Lung (tissue), 12 donors: ENCODE data around the gene GPC5. TPM values are rescaled to one million over a fixed set of nuclear protein-coding genes. Genes with fewer than 3 reads are reported as not detected.
A peak's percentile ranks its signal among the peaks of the same experiment; 100 is the strongest.

Source experiments
- ATAC-seq: fragments of 200-7000 bp; cut with Tn5 transposase; one replicate; pipeline ENCODE4 v1.9.1; 2020; ENCODE audit warnings: moderate number of reproducible peaks; ENCODE audit not compliant: insufficient read depth, low FRiP score
- DNase-seq, 3 donors: peaks; one replicate each; pipeline ENCODE4 v3.0.0-alpha.2; 2013 to 2017
- H3K27ac ChIP-seq, 2 donors: one replicate each; pipeline ENCODE4 v1.5.1; 2013; ENCODE audit warnings: mild to moderate bottlenecking in 2 of 2, moderate library complexity in 2 of 2, control low read depth in 1 of 2, inconsistent platforms in 1 of 2, low read depth in 1 of 2, low read length in 1 of 2
- H3K27me3 ChIP-seq, 3 donors: one replicate each; pipeline ENCODE4 v1.5.1; 2013; ENCODE audit warnings: low read length in 2 of 3; ENCODE audit not compliant: control insufficient read depth in 3 of 3, insufficient read depth in 3 of 3
- H3K36me3 ChIP-seq, 4 donors: one replicate each; pipeline ENCODE4 v1.5.1; 2013; ENCODE audit warnings: low read length in 4 of 4, mild to moderate bottlenecking in 1 of 4, moderate library complexity in 1 of 4; ENCODE audit not compliant: control insufficient read depth in 4 of 4, insufficient read depth in 4 of 4
- H3K4me1 ChIP-seq, 5 donors: one replicate each; pipeline ENCODE4 v1.5.1; 2013; ENCODE audit warnings: low read length in 5 of 5, mild to moderate bottlenecking in 2 of 5, moderate library complexity in 1 of 5; ENCODE audit not compliant: control insufficient read depth in 5 of 5, insufficient read depth in 5 of 5
- H3K4me3 ChIP-seq: one replicate; pipeline ENCODE4 v1.5.1; 2013; ENCODE audit warnings: mild to moderate bottlenecking, control low read depth, moderate library complexity
- H3K9ac ChIP-seq, 2 donors: one replicate each; pipeline ENCODE4 v1.5.1; 2013; ENCODE audit warnings: low read length in 2 of 2, control low read depth in 1 of 2; ENCODE audit not compliant: insufficient read depth in 1 of 2
- H3K9me3 ChIP-seq, 4 donors: one replicate each; pipeline ENCODE4 v1.5.1; 2013; ENCODE audit warnings: low read length in 3 of 4, mild to moderate bottlenecking in 1 of 4, moderate library complexity in 1 of 4; ENCODE audit not compliant: control insufficient read depth in 4 of 4, insufficient read depth in 3 of 4
- WGBS, 2 donors: extraction: QIAGEN DNeasy Blood & Tissue Kit; methylation state at CpG; one replicate each; pipeline ENCODE4 v1.1.7; 2013; 5-methylcytosine and 5-hydroxymethylcytosine counted together
- polyA plus RNA-seq, 2 donors: library from polyadenylated mRNA; stranded (reverse); fragments of 200-250 nt; gene quantifications; one replicate each; pipeline ENCODE4 v1.2.1, GENCODE V29; 2013
- total RNA-seq, 2 donors: library from RNA; depleted of rRNA in 1 of 2; stranded (reverse); fragments of >200 nt in 1 of 2; gene quantifications; one replicate each; pipeline ENCODE4 v1.2.1, GENCODE V29; 2014 to 2021
- TF ChIP-seq, protein P1 (sequence below): IDR thresholded peaks from 2 replicates; pipeline ENCODE4 v1.5.1; 2012; ENCODE audit warnings: mild to moderate bottlenecking; ENCODE audit errors: control extremely low read depth, extremely low read depth
- donor health status: control.
- donor health status: control.
- donor health status: Bipolar disorder and iron deficiency.
- donor health status: healthy.
- donor health status: DM: yes; HTN: yes; CAD: no.

GPC5 gene
- total and polyA plus RNA-seq, 4 donors, result 0.55 to 37.3 (median 4.4) TPM

GRCh38 chr13:92833071-92833470 is 1434.7 kb downstream of the GPC5 start:
- Histone ChIP-seq H3K27ac (no peak overlapping the region), H3K4me3 (no peak overlapping the region), H3K4me1 (no peaks in the 10 kb centered on the region), H3K9ac (no peak overlapping the region), H3K9me3 (no peaks in the 10 kb centered on the region), H3K27me3 (no peaks in the 10 kb centered on the region), H3K36me3 (no peaks in the 10 kb centered on the region)
- ATAC-seq, result no peak
- 78 to 93% methylated on average over 1 of the region's 1 CpG for WGBS, 2 donors
- TF ChIP-seq, protein P1, sequence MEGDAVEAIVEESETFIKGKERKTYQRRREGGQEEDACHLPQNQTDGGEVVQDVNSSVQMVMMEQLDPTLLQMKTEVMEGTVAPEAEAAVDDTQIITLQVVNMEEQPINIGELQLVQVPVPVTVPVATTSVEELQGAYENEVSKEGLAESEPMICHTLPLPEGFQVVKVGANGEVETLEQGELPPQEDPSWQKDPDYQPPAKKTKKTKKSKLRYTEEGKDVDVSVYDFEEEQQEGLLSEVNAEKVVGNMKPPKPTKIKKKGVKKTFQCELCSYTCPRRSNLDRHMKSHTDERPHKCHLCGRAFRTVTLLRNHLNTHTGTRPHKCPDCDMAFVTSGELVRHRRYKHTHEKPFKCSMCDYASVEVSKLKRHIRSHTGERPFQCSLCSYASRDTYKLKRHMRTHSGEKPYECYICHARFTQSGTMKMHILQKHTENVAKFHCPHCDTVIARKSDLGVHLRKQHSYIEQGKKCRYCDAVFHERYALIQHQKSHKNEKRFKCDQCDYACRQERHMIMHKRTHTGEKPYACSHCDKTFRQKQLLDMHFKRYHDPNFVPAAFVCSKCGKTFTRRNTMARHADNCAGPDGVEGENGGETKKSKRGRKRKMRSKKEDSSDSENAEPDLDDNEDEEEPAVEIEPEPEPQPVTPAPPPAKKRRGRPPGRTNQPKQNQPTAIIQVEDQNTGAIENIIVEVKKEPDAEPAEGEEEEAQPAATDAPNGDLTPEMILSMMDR, result no peak
- no peak for DNase-seq

GRCh38 chr13:92836171-92836570 is 1437.8 kb downstream of the GPC5 start:
- H3K9me3 ChIP-seq, result no peaks in the 10 kb centered on the region
- H3K36me3 ChIP-seq, result no peaks in the 10 kb centered on the region
- H3K27ac ChIP-seq, result no peak overlapping the region
- H3K9ac ChIP-seq, result no peak overlapping the region
- DNase-seq, result no peak
- no peak overlapping the region for H3K4me3 ChIP-seq
- no peak for ATAC-seq
- H3K27me3 ChIP-seq, result no peaks in the 10 kb centered on the region
- TF ChIP-seq, protein P1, result no peak
- no peaks in the 10 kb centered on the region for H3K4me1 ChIP-seq

DNA sequence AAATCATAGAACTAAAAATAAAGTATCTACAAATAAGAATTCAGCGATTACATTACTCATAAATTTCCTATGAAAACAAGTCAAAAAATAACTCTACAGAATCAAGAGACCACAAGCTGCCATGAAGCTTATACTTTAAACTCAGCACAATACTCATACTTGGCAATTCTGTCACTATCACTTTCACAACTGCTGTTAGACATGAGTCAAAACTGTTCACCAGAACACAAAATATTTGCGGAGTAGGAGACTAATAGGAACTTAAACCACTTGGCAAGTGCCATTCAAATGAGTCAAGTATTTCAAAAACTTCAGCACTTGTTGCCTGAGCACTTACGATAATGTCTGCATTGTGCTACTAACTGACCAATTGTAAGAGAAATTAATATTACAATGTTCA is 1440.4 kb downstream of the GPC5 start:
- H3K9ac ChIP-seq, result no peak overlapping the region
- H3K27me3 ChIP-seq, result no peaks in the 10 kb centered on the region
- 64 to 85% methylated on average over 3 of the region's 3 CpGs for WGBS, 2 donors
- H3K4me1 ChIP-seq, result no peaks in the 10 kb centered on the region
- H3K27ac ChIP-seq, result no peak overlapping the region
- H3K36me3 ChIP-seq, result no peaks in the 10 kb centered on the region
- no peak overlapping the region for H3K4me3 ChIP-seq
- H3K9me3 ChIP-seq, result no peaks in the 10 kb centered on the region
- peak in 1 of 3 donors; percentile 47 for DNase-seq
- TF ChIP-seq, protein P1, result no peak
- ATAC-seq, result peak; percentile 76

DNA sequence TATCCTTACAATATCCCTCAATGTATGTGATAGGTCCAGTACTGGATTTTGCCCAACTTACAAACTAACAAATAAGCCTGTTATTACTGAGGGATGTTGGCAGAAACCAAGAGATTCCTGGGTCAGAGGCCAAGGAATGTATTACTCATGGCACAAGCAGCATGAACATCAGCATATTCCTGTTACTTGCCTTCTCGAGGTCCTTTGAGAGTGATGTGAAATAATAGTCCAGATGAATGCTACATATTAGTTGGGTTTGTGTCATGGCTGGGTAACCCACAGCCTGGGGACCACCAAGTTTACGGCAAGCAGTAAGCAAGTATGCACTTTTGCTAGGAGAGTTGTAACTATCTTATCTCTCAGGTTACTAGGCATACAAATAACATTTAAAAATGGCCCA is 1443.7 kb downstream of the GPC5 start:
- 70 to 85% methylated on average over 2 of the region's 2 CpGs for WGBS, 2 donors
- Histone ChIP-seq H3K9me3 (no peaks in the 10 kb centered on the region), H3K27me3 (no peaks in the 10 kb centered on the region), H3K4me1 (no peaks in the 10 kb centered on the region), H3K9ac (no peak overlapping the region), H3K4me3 (no peak overlapping the region), H3K27ac (no peak overlapping the region), H3K36me3 (no peaks in the 10 kb centered on the region)
- DNase-seq (no peak), ATAC-seq (no peak)
- TF ChIP-seq, protein P1, result no peak
